GM18499 (cell line): ENCODE data around the gene ASXL1.
"Not testable (repeated sequence)": the region's sequence is repeated elsewhere in the genome, so short reads cannot be mapped to it uniquely, and the experiment has no call there.

Experiments
- ATAC-seq: cut with Tn5 transposase; IDR thresholded peaks from one replicate; pipeline ENCODE4 v1.9.1; 2021; ENCODE audit warnings: moderate number of reproducible peaks; ENCODE audit not compliant: insufficient read depth, unreplicated experiment

The ASXL1 gene

GRCh38 chr20:32357869-32358631 is at the start of gene ASXL1:
Gene ASXL1 (plus strand): TSS chr20:32358331. CDS start chr20:32358776, 445 bp downstream.
- peak; percentile 42 for ATAC-seq

GRCh38 chr20:32312718-32313424 is 45.3 kb upstream of the ASXL1 start:
- no peak for ATAC-seq

GRCh38 chr20:32314768-32315167 is 43.4 kb upstream of the ASXL1 start:
- ATAC-seq, result no peak

- ATAC-seq, result no peak
Measured at GRCh38 chr20:32315399-32315798, 42.7 kb upstream of the ASXL1 start.

DNA sequence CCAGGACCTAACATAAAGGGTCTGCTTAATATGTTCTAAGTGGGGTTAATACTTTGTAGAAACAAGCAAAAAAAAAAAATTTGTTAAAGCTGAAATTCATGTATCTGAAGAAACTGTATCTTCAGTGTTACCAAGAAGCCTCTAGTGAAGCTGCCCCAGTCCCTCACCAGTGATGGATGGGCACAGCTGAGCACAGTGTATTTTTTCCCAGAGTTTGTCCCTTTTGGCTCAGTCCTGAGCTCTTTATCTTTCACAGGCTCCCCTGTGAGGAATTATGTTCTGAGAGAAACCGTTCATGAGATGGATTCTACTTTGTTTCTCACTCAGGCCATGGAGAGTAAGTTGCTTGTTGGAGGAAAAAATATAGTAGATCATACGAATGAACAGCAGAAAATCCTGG is 42.2 kb upstream of the ASXL1 start:
- no peak for ATAC-seq

DNA sequence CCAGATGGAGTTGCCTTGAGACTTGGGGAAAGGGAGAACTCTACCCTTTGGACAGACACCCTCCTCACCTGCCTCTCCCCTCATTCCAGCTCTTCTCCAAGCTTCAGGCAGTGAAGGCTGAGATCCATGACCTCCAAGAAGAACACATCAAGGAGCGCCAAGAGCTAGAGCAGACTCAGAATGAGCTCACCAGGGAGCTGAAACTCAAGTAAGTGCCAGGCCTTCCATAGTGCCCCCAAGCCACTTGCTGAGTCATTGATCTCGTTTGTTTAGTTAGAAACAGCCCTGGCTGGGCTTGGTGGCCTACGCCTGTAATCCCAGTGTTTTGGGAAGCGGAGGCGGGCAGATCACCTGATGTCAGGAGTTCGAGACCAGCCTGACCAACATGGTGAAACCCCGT is 41.5 kb upstream of the ASXL1 start:
- no peak for ATAC-seq

DNA sequence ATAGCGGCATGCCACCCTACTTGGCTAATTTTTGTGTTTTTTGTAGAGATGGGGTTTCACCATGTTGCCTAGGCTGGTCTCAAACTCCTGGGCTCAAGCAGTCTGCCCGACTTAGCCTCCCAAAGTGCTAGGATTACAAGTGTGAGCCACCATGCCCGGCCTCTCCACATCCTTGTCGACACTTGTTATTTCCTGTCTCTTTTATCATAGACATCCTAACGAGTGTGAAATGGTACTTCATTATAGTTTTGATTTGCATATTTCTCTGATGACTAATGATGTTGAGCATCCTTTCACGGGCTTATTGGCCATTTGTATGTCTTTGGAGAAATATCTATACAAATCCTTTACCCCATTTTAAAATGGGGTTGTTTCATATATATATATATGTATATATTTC is 39.0 kb upstream of the ASXL1 start:
- no peak for ATAC-seq

GRCh38 chr20:32320305-32320704 is 37.8 kb upstream of the ASXL1 start:
- no peak for ATAC-seq

DNA sequence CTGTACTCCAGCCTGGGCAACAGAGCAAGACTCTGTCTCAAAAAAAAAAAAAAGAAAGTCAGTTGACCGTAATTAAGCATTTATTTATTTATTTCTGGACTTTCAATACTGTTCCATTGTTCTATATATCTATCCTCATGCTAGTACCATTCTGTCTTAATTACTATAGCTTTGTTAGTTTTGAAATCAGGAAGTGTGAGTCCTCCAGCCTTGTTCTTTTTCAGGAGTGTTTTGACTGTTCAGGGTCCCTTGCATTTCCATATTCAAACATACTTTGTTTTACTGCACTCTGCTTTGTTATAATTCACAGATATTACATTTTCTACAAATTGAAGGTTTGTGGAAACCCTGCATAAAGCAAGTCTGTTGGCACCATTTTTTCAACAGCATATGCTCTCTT is 36.7 kb upstream of the ASXL1 start:
- ATAC-seq, result no peak

- ATAC-seq, result not testable (repeated sequence)
Measured at GRCh38 chr20:32322260-32322659, 35.9 kb upstream of the ASXL1 start.

DNA sequence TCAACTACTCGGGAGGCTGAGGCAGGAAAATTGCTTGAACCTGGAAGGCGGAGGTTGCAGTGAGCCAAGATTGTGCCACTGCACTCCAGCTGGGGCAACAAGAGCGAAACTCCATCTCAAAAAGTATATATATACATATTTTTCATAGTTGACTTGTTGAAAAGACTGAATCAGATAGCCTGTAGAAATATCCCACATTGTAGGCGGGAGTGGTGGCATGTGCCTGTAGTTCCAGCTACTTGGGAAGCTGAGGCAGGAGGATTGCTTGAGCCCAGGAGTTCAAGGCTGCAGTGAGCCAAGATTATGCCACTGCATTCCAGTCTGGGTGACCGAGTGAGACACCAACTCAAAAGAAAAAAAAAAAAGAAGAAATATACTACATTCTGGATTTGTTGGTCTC is 34.4 kb upstream of the ASXL1 start:
- ATAC-seq, result not testable (repeated sequence)

GRCh38 chr20:32325706-32326503 is 32.2 kb upstream of the ASXL1 start:
- ATAC-seq, result no peak

- no peak for ATAC-seq
Measured at GRCh38 chr20:32326504-32326845, 31.7 kb upstream of the ASXL1 start.

DNA sequence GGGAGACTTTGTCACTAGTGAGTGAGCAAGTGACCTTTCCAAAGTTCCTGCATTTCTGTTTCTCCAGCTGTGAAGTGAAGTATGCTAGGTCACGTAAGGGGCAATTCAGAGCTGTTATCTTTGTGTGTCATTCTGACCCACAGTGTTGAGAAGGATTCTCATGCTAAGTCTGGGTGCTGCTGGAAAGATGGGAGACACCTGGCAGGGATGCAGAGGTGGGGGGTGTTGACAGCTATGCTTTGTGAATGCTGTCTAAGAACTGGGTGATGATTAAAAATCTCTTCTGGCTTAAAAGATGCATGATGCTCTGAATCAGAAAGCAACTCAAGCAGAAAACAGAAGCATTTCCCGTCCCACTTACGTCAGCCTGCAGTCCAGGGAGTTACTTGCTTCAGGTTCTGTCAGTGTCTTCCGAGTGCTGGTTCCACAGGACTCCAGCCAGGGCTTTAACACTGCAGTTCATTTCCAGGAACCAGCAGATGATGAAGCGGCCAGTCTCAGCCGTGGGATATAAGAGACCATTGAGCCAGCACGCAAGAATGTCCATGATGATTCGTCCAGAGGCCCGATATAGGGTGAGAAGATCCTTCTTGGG is 30.9 kb upstream of the ASXL1 start:
- no peak for ATAC-seq

DNA sequence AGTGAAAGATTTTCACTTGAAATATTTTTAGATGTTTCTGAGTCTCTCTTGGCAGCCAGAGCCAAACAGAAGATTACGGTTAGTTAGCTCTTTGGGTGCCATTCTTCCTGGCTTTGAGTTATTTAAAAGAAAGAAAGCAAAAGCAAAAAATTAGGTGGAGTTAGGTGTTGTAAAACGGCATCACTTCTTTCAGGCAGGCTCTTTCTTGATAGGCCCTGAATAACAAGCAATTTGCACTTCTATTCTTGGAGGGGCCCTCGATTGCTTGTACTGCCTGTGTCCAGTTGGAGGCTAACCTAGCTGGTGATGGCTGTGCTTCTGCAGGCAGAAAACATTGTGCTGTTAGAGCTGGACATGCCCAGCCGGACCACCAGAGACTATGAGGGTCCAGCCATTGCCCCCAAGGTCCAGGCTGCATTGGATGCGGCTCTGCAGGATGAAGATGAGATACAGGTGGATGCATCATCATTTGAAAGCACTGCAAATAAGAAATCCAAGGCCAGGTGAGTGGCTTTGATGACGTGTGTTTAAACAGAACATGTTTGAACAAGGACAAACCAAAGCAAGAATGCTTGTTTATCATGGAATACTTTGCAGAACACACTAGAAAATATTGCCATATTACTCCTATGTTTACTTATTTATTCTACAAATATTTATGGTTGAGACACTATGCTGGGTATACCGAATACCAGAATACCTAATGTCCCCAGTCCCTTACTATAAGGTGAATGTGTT is 28.1 kb upstream of the ASXL1 start:
- ATAC-seq, result no peak

- ATAC-seq, result no peak
Measured at GRCh38 chr20:32330555-32330897, 27.6 kb upstream of the ASXL1 start.

- ATAC-seq, result no peak
Measured at GRCh38 chr20:32332614-32333013, 25.5 kb upstream of the ASXL1 start.

GRCh38 chr20:32333181-32333987 is 24.7 kb upstream of the ASXL1 start:
- ATAC-seq, result no peak
